ENCODE data around the gene CMBL.

CMBL gene

DNA sequence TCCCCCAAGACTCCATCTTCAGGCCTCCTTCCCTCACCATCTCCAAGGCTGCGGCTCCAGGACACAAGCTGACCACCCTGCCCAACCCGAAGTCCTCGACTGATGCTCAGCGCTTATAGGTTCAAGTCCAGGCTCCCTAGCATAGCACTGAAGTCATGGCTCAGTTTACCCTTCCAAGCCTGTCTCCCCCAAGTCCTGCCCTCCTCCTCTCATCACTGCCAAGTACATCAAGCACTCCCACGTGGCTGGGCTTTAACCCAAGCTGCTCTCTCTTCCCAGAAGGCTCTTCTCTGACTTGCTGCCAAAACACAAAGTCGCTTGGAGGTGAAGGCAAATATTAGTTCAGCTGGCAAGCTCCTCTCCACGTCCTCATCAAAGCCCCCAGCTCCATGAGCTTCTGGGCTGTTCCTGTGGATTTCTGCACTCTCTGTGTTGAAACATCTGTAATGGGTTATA, 23.7 kb upstream of the CMBL start:
- Histone ChIP-seq H3K27ac (peak overlapping the region; percentile 66 to 67), H3K4me3 (no peak overlapping the region), H3K4me1 (peaks cover 8 to 57% (median 50%) of the 10 kb centered on the region in 4 donors), H3K27me3 (no peaks in the 10 kb centered on the region), H3K9me3 (no peaks in the 10 kb centered on the region), H3K36me3 (no peaks in the 10 kb centered on the region)
- TF ChIP-seq, protein P1, sequence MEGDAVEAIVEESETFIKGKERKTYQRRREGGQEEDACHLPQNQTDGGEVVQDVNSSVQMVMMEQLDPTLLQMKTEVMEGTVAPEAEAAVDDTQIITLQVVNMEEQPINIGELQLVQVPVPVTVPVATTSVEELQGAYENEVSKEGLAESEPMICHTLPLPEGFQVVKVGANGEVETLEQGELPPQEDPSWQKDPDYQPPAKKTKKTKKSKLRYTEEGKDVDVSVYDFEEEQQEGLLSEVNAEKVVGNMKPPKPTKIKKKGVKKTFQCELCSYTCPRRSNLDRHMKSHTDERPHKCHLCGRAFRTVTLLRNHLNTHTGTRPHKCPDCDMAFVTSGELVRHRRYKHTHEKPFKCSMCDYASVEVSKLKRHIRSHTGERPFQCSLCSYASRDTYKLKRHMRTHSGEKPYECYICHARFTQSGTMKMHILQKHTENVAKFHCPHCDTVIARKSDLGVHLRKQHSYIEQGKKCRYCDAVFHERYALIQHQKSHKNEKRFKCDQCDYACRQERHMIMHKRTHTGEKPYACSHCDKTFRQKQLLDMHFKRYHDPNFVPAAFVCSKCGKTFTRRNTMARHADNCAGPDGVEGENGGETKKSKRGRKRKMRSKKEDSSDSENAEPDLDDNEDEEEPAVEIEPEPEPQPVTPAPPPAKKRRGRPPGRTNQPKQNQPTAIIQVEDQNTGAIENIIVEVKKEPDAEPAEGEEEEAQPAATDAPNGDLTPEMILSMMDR (IDR thresholded peaks at IDR 0.05): no peak
- peak; percentile 44 to 77 for DNase-seq
- intact Hi-C loops (cut with DNase I; ENCODE audit: low total_unique reads): no loop called here

DNA sequence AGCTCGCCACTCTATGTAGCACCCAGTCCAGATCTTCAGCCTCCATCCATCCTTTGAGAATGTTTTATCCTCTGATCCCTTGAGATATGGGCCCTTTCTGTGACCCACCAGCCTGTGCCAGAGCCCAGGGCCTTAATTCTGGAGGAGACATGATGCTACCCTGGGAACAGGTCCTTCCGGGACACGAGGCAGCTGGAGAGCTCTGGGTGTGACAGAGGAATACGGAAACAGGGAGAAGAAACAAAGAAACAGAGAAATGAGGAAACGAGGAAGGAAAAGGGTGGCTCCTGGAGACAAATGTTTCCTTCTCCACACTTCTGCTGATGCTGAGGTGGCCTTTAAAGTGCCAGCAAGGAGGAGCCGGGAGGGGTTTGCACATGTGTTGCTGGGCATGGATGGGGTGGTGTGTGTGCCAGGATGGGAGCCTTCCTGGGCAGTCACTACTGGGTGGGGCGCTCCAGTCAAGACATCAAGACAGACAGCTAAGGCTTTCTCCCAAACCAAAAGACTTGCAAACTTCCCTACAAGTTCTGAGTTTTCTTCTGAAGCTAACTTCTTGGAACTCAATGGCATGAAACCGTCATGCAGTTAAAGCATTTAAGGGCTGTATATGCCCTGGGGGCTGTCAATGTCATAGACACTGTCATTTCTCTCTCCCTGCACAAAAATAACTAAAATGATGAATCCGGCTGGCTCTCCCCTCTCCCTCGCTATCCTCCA, 23.0 kb upstream of the CMBL start:
- TF ChIP-seq, protein P1 (IDR thresholded peaks at IDR 0.05): no peak
- H3K36me3 ChIP-seq: no peaks in the 10 kb centered on the region
- H3K9me3 ChIP-seq: no peaks in the 10 kb centered on the region
- peak overlapping the region in 1 of 2 donors; percentile 3 for H3K4me3 ChIP-seq
- no peaks in the 10 kb centered on the region for H3K27me3 ChIP-seq
- intact Hi-C loops (cut with DNase I; ENCODE audit: low total_unique reads): no loop called here
- H3K27ac ChIP-seq: peak overlapping the region; percentile 66 to 67
- peaks cover 8 to 57% (median 50%) of the 10 kb centered on the region in 4 donors for H3K4me1 ChIP-seq
- DNase-seq: peak in 1 of 2 donors; percentile 34

DNA sequence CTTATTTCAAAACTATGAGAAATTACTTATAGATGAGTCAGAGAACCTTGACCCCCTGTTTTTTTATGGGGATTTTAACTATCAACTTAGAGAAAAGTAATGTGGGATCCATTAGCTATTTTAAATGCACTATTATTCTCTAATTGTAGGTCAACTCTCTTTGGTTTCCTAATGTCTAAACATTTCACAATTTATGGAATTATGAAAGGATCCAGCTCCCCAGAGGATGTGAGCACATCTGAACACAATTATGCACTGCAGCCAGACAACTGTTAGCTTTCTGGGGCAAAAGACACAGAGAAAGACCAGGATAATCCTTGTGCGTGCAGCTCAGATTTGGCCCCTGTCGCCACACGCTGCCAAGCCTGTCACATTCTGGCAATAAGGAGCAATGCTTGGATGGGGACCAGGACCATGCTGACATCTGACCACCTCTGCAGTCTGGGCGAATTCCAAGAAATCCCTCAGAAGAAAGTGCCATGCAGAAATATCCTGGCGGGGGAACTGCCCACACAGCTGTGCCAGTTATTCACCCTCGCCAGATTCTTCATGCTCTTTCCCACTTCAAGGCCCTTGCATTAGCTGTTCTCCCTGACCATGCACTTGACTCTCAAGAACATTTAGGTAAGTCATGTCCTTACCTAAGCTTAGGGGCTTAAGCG, 22.2 kb upstream of the CMBL start:
- intact Hi-C loops (cut with DNase I; ENCODE audit: low total_unique reads): no loop called here
- H3K9me3 ChIP-seq: no peaks in the 10 kb centered on the region
- DNase-seq: peak; percentile 50 to 83
- peaks cover 8 to 57% (median 50%) of the 10 kb centered on the region in 4 donors for H3K4me1 ChIP-seq
- peak overlapping the region in 1 of 2 donors; percentile 3 for H3K4me3 ChIP-seq
- TF ChIP-seq, protein P1 (IDR thresholded peaks at IDR 0.05): no peak
- H3K36me3 ChIP-seq: no peaks in the 10 kb centered on the region
- H3K27me3 ChIP-seq: no peaks in the 10 kb centered on the region
- H3K27ac ChIP-seq: peak overlapping the region; percentile 66 to 67

DNA sequence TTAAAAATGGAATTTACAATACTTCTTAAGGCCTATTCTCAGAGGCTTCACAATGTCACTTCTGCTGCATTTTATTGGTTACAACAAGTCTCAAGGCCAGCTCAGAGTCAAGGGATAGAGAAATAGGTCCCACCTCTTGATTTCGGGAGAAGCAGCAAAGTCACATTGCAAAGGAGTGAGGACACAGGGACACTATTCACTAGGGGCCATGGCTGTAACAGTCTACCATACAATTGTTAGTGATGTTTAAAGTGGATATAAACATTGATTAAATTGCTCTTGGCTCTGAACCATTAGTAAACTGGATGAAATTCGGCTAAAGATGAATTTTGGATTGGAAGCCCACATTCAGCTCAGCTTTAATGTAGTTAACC, 21.7 kb upstream of the CMBL start:
- Histone ChIP-seq H3K4me1 (peaks cover 8 to 57% (median 50%) of the 10 kb centered on the region in 4 donors), H3K36me3 (no peaks in the 10 kb centered on the region), H3K9me3 (no peaks in the 10 kb centered on the region), H3K27ac (peak overlapping the region; percentile 44 to 67), H3K4me3 (no peak overlapping the region), H3K27me3 (no peaks in the 10 kb centered on the region)
- TF ChIP-seq, protein P1 (IDR thresholded peaks at IDR 0.05): no peak
- DNase-seq: no peak
- intact Hi-C loops (cut with DNase I; ENCODE audit: low total_unique reads): no loop called here

DNA sequence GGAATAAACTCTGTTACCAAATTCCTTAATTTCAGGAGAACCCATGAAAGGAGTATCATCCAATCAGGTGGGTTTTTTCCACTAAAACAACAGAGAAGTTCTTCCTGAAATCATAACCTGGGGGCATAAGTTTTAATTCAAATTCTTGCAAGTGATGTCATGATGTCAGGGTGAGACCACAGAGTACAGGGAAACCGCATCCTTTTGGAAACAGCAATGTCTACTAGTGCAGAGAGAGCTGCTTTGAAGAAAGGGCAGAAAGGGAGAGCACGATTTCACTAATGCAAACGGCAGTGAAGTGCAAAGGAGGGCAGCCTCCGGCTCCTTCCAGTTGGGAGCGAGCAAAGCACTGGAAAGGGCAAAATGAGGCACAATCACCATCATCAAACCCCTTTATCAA, 20.6 kb upstream of the CMBL start:
- intact Hi-C loops (cut with DNase I; ENCODE audit: low total_unique reads): no loop called here
- peaks cover 8 to 48% (median 41%) of the 10 kb centered on the region in 4 donors for H3K4me1 ChIP-seq
- TF ChIP-seq, protein P1 (IDR thresholded peaks at IDR 0.05): no peak
- no peak for DNase-seq
- H3K4me3 ChIP-seq: no peak overlapping the region
- H3K36me3 ChIP-seq: no peaks in the 10 kb centered on the region
- H3K27me3 ChIP-seq: no peaks in the 10 kb centered on the region
- peak overlapping the region in 1 of 2 donors; percentile 67 for H3K27ac ChIP-seq
- no peaks in the 10 kb centered on the region for H3K9me3 ChIP-seq

Measured in tibial artery (tissue), 4 donors.